ENCODE results near the gene PPFIBP2.

The PPFIBP2 gene

DNA sequence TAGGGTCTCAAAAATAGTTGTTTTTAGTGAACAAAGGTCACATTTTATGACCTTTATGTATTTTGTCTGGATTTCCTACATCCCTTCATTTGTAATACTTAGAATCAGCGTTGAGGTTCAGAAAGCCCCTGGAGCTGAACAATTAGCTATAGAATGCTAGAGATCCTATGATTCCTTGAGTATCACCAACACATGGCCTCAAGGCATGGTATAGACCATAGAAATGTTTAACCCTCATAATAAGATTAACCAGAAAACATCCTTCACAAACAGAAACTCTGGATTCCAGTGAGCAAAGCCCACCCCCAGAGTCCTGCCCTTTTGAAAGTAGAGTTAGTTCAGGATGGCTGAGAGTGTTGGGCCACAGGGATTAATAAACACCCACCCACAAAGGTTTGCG lies 82.2 kb downstream of the PPFIBP2 start:
- no peak for DNase-seq (ENCODE audit: low spot score)

DNA sequence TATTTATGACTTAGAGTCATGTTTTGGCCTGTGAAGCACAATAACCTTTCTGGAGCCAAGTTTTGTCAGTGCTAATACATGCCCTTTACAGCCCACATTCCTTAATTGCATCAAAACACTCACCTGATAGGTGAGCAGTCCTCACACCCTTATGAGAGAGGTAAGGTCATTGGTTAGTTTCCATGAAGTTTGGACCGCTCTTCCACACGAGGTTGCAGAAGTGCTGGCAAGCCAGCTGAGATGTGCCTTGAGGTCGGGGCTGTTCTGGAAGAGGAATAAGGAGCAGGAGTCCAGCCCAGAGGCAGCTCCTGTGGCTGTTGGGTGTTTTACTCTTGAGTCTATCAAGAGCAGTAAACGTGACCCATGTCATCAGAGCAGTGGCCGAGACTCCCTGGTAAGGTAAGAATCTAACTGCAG lies 83.2 kb downstream of the PPFIBP2 start:
- DNase-seq (ENCODE audit: low spot score) = no peak

DNA sequence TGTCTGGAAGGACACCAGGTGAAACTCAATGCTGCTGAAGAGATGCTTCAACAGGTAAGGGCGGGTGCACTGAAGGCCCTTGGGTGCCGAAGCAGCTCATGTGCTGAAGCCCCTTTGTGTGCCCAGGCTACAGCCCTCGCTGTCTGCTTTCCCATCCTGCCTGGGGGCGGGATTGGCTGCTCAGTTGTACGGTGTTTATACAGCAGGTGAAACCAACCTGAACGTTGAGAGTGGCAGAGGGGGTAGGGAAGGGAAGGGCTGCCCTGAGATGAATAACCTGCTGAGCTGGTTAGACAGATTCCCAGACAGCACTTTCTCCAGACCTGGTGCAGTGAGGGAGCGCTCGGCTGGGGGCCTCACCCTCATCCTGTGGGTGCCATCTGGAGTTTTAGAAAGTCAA lies 83.8 kb downstream of the PPFIBP2 start:
- DNase-seq (ENCODE audit: low spot score) = no peak

DNA sequence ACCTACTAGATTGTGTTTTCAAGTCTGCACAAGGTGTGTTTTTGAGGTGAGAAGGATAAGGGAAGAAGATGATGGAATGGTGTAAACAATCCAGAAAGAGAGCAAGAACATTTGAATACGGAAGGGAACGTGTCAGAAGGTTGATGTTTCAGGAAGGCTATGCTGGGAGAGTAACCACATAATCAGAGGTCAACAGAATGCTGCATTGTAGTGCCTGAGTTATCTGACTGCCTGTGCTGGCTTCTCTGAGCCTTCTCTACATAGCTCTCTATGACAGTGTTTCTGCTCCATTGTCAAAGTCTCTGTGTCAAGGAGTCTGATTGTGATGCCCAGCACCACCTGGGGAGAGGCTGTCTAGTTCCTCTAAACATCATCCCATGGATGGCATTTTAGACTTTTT lies 85.4 kb downstream of the PPFIBP2 start:
- no peak for DNase-seq (ENCODE audit: low spot score)

DNA sequence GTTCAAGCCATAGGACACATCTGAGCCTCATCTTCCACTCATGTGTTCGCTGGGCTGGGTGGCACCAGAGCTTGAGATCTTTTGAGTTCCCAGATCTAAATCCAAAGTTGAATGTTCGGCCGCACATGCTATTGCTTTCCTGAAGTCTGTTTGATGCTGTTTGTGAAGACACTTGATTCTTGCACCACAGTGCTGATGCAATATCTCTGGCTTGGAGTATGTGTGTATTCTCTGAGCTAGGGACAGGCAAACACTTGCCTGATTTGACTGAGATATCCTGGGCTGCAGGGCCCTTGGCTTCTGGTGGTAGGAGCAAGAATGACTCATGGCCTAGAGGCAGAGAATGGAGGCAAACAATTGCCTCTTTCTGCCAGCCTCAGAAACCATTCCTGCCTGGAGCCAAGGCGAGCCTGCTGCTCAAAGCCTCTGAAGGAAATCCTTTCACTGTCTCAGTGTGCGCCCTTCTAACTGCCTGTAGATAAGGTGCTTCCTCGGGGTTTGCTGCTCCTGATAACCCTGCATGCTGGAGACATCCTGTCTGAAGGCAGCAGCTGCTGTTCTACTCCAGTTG lies 86.5 kb downstream of the PPFIBP2 start:
- DNase-seq (ENCODE audit: low spot score) = no peak

DNA sequence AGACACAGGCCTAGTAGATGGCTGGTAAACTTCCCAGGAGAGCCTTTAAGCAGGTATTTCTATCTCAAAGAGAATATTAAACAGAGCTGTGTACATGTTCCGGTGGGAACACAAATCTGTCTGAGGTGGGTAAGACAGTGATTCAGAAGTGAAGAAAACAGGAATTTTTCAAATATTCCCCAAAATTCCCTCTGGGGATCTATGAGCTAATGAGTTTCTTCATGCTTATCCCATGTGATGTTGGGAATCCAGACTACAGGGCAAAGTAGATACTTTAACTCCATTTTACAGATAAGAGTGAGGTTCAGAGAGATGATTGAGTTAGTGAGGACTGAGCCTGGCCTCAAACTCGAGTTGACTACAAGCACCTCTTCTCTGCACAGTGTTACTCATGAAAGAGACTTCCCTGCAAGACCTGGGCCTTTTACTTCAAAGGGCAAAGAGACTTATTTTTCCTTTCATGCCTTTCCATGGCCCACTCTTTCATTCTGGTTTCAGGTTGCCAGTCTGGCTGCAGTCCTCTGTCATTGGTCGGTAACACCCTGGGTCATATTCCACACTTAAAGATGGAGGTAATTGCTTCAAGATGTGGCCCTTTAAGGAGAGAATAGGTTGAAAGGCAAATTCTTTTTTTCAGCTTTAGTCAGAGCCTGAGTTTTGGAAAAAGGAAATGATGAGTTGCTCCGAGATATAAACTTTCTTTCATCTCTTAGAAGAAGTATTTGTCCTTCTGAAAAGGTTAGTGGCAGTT lies 89.4 kb downstream of the PPFIBP2 start:
- no peak for DNase-seq (ENCODE audit: low spot score)

DNA sequence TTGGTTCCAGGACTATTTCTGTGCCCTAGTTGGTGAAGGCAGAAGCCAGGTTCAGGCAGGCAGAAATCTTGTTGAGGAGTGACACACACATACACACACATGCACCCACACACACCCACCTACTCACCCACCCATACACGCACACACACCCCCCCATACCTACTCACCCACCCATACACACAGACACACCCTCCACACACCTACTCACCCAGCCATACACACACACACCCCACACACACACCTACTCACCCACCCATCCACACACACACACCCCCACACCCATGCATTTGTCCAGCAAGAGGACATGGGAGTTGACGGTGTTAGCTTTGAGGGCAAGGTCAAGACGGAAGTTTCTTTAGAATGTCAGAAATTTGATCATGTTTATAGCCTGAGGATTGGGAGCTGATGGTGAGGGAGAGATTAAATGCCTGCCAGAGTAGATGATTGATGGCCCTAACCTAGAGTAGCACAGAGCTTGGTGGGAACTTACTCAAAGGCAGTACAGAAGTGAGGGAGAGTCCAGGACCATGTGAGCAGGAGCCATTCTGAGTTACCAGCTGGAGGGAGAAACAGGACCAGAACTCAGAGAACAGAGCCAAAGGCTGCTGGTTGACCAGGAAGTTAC lies 90.6 kb downstream of the PPFIBP2 start:
- DNase-seq (ENCODE audit: low spot score) = no peak

DNA sequence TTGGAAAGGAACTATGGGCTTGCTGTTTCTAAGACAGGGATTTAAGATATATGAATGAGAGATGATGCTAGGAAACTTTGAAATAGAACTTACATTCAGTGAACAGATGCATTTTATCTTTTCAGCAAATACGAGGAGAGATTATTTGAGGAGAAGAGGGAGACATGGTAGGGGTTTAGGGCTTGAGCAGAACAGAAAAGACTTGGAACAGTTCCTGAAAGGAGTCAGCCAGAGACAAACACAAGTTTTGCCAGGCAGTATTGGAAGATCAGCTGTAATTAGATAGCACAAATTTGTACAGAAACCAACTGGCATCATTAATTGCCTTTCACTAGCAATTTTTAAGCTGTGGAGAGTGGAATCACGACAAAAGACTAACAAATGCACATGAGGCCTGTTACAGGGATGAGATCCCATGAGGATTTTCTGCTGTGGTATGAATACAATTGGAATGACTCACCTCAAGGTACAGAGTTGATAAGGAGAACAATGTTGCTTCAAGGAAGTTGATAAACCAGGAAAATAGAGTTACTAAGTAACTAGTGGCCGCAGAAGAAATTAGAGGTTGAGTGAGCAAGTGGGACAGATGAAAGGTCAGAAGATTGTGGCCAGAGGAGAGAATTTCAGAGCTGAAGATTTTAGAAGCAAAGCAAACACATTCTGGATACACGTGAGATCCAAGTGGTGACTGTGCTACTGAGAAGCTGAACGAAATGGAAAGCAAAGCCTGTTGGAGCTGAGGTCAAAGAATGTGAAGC lies 91.6 kb downstream of the PPFIBP2 start:
- DNase-seq (ENCODE audit: low spot score) = no peak

DNA sequence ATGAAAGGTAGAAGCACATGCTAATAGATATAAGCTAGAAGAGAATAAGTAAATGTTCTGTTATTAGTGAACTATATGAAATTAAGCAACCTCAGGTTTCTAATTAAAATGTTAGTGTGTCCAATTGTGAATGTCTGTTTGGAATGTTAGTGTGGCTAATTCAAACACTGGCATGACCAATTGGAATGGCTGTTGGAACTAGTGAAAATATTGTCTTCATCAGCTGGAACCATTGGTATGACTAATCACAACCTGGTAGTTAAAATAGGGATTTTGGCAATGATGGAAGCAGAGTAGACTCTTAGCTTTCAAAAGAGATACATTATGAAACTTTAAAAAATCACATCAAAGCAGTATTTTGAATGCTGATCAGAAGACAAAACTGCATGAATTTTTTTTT lies 92.7 kb downstream of the PPFIBP2 start:
- DNase-seq (ENCODE audit: low spot score) = no peak

DNA sequence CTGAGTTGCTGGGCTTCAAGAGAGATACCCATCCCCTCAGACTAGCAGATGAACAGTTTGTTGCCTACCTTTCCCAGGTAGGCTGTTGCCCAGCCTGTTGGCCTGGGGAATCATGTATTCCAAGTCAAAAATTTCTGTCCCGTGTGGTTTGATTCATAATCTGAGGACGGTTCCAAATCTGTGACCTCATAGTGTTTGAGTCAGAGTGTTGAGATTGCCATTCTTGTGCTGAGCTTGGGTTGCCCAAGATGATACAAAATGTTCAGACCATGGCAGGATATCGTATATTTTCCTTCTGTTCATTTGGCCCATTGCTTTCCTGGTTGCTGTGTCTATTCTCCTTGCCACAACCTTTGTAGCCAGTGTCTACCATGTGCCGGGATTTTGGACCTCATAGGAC lies 95.2 kb downstream of the PPFIBP2 start:
- no peak for DNase-seq (ENCODE audit: low spot score)

DNA sequence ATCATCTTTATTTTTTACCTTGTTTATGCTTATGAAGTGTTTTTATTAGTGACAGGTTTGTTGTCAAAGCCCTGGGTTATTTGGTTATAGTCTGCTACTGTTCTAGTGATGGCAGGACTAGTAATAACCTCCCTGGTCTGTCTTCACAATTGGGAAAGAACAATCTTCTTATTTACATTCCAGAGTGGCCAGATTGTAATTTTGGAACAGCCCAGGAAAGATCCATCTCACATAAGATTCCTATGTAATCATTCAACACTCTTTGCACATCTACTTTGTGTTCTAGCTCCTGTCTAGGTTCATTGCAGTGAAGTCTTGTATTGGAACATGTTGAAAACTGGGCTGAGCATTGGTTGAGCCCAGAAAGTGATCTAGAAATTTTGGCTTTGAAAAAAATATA lies 95.7 kb downstream of the PPFIBP2 start:
- DNase-seq (ENCODE audit: low spot score) = no peak

DNA sequence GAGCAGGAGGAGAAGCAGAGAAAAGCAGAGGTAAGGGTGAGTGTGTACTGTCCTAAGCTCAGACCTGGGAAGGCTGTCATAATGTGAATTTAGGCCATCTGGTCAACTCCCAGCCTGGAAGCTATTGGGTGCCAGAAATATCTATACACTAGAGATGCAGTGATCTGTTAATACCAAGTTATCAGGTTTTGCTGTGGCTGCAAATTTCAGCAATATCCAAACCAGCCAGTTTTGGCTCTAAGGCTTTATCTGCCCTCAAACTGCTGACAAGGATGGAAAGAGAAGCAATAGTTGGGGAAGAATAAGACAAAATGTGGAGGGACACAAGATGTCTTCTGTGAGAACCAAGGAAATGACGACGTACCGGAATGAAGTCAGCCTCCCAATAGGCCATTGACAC lies 96.6 kb downstream of the PPFIBP2 start:
- no peak for DNase-seq (ENCODE audit: low spot score)

DNA sequence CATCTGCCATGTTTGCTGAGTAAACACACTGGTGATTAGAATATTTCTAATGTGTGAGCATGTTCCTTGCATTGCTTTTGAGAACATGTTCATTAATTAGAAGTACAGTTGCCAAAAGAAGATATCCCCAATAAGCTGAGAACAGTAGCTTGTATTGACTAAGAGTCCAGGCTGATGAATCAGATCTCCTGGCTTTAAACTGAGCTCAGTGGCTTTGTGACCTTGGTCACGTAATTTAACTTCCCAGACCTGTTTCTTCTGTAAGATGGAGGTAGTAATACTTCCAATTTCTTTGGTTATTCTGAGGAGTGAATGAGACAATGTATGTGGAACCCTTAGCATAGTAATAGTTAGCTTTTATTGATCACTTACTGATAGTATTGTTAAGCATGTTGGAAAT lies 97.6 kb downstream of the PPFIBP2 start:
- DNase-seq (ENCODE audit: low spot score) = no peak

DNA sequence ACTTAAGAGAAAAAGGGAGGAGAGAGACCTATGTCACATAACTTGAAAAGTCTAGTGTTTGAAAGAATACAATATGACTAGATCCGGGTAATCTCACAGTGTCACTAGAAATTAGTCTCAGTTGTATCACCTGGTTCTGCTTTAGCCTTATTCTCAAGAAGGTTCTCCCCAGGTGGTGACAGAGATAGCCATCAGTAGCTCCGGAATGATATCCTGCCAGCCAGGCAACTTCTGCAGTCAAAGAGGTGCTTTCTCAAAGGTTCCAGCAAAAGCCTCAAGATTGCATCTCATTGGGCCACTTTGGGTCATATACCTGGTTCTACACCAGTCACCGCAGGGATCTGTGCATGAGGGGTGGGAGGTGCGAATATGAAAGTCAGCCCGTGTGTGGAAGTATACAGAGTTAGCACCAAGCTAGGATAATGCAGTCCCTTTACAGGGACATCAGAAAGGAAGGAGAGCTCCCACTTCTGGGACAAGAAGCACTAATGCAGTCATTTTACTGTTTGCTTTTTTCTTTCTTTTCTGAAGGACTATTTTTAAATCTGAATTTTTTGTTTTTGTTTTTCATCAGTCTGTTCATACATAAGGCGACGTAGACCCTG lies 98.4 kb downstream of the PPFIBP2 start:
- DNase-seq (ENCODE audit: low spot score) = no peak

DNA sequence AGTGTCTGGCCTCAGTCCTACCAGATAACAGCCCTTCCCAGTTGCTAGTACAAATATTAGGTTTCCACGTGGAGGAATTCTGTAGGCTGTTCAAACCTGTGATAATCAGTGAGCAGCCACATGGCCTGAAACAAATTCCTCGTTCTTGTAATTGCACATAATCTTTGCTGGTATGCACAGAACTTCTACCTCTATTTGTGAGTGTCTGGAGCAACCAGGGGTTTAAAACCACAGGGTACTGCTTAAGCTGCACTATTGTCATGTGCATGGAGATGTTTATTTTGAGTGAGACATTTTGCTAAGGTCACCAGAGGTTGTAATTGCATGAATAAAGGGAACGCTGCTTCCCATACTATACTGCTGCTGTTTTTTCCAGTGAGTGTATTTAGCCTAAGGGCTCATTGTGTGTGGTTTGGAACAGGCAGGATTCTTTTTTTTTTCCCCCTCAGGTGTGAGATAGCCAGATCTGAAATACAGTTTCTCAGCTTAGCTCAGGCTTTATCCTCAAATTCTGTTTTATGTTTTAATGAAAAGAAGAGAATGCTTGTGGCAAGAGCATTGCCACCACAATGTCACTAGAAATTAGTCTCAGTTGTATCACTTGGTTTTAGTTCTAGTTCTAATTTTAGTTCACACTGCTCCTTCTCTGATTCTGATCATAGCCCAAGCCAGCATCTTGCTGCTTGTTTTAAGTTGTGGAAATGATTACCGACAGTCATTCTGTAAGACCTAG lies 99.0 kb downstream of the PPFIBP2 start:
- no peak for DNase-seq (ENCODE audit: low spot score)

DNA sequence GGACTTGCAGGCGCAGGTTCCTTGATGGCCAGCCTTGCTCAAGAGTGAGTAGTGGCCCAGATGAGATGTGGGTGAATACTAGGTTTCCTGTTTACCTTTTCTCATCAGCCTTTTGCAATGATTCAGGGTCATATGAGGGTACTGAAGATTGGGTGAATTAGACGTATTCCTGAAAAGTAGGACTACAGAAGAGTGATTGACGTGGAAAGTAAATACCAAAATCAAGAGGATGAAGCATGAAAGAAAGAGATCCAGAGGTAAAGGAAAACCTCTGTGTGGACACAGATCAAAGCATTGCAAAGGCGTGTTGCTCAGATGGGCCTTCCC lies 99.6 kb downstream of the PPFIBP2 start:
- no peak for DNase-seq (ENCODE audit: low spot score)

DNA sequence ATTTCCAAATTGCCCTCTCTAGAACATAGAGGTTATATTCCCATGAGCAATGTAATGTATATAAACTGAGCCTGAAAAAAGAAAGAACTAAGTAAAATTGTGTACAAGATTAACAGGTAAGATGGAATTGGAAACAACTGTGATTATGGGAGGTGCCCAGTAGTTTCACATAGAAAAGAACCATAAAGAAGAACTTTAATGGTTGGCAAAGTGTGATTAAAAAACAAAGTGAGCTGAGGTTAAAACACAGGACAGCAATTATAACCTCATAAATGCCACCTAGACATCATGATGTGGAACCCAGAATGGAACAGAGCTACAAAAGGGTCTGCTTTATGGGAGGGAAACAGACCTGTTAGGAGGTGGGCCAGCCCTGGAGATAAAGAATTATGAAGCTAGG lies 100.9 kb downstream of the PPFIBP2 start:
- DNase-seq (ENCODE audit: low spot score) = no peak

DNA sequence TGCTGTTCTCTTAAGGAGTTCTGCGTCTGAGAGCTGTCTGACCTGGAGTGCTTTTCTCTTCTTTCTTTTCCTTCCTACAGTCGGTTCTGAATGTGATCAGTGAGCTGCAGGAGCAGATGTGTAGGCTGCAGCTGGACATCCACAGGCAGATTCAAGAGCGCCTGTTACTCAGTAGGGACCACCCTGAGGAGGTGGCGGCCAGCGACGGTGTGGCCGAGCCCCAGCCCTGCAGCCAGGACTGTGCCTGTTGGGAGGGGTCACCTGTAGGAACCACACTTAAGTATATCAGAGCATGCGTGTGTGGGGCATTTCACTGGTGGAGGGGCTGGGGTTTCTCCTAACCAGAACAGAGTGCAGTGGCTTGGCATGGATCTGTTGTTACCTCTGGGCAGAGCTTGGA lies 103.2 kb downstream of the PPFIBP2 start:
- no peak for DNase-seq (ENCODE audit: low spot score)

DNA sequence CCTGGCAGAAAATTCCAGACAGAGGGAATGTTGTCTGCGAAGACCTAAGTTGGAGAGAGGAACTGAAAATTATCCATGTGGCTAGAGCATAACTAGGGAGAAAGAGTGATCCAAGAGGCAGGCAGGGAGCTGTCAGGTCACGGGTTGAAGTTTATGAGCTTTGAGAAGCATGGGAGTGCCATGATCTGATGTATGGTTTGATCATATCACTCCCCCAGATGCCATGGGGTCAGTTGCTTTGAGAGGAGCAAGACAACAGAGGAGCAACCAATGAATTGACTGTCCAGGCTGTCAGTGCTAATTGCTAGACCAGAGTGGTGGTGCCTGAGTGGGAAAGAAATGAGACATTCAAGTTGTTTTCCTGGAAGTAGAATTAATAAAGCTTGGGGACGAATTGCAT lies 105.5 kb downstream of the PPFIBP2 start:
- no peak for DNase-seq (ENCODE audit: low spot score)

DNA sequence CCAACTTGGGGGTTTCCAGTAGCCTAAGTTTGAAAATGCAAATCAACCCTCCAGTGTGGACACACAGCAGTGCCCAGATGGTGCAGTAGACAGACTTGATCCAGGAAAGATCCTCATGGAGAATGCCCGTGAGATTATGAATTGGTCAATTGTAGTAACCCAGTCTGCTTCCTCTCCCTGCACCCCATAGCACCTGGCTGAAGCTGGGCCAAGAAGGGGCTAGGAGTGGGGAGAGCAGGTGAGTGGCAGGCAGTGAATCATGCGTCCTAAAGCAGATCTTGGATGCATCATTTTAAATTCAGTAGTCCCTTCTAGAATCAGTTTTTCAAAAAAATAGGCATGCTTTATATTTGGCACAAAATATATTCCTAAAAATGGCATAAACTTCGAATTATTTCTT lies 107.3 kb downstream of the PPFIBP2 start:
- DNase-seq (ENCODE audit: low spot score) = no peak

DNA sequence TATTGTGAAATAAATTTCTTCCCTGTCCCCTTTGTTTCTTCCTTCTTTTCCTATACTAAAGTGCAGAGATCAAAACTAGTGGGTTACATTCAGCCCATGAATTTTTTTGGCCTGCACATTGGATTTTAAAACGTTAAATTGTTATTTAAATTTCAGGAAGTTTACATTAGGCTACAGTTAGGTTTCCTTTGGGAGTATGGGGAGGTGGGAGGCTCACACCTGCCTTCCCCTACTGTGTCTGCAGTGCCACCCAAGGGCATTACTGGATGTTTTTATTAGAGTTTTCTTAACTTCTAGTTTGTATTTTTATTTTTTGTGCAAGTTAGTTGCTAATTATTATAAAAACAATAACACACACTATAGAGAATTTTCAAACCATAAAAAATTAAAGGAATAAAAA lies 107.8 kb downstream of the PPFIBP2 start:
- no peak for DNase-seq (ENCODE audit: low spot score)

DNA sequence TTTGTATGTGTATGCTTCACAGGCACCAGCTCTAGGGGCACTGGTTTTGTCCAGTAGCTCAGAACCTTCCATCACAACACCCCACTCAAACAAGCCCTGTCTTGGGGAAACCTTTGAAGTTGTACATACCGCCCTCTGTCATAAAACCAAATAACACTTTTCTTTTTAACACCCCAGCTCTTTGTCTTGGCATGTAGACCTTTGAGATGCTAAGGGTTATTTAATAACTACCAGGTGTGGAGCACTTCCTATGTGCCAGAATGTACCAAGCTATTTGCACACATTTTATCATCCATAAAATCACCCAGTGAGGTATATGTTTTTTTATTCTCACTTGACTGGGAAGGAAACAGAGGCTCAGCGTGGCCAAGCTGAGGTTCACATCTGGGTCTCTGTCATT lies 108.9 kb downstream of the PPFIBP2 start:
- DNase-seq (ENCODE audit: low spot score) = no peak

All from SK-N-DZ (cell line).